GM20000 (cell line): ENCODE measurements around the gene KY.

Experiments
- DNase-seq: peaks from one replicate; pipeline ENCODE4 v3.0.0; 2012; ENCODE audit warnings: low spot score
- CTCF ChIP-seq: IDR thresholded peaks from 2 replicates; pipeline ENCODE4 v1.5.1; 2012; ENCODE audit warnings: mild to moderate bottlenecking, control low read depth; ENCODE audit errors: extremely low read depth, missing control alignments

The KY gene

GRCh38 chr3:134643150-134643675, 7.6 kb downstream of the KY start:
- no peak for TF ChIP-seq CTCF

GRCh38 chr3:134642445-134643149, 8.2 kb downstream of the KY start:
- no peak for TF ChIP-seq CTCF
- DNase-seq, result no peak

More at GRCh38 chr3:134643150-134643675, 7.6 kb downstream of the KY start:
- no peak for DNase-seq

- no peak for DNase-seq
- no peak for TF ChIP-seq CTCF
These were observed 9.0 kb downstream of the KY start for GRCh38 chr3:134641671-134642300.

- TF ChIP-seq CTCF, result peak; percentile 14
- no peak for DNase-seq
These were observed 9.9 kb downstream of the KY start for GRCh38 chr3:134640872-134641470.

GRCh38 chr3:134640378-134640777, 10.4 kb downstream of the KY start:
- no peak for TF ChIP-seq CTCF
- no peak for DNase-seq

- DNase-seq, result no peak
- TF ChIP-seq CTCF, result no peak
These were observed 12.3 kb downstream of the KY start for GRCh38 chr3:134638385-134639030.
